ENCODE results near the gene SLC6A19. TPM values are rescaled to one million over a fixed set of nuclear protein-coding genes. Genes with fewer than 3 reads are reported as not detected.

Gene SLC6A19
- total RNA-seq, 6 experiments from 2014 or later: not detected

DNA sequence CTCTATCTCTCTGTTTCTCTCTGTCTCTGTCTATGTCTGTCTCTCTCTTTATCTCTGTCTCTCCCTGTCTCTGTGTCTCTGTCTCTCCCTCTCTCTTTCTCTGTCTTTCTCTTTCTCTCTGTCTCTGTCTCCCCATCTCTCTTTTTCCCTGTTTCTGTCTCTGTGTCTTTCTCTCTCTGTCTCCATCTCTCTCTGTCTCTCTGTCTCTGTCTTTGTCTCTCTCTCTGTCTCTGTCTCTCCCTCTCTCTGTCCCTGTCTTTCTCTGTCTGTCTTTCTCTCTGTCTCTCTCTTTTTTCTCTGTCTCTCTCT lies 2.1 kb upstream of the SLC6A19 start:
- Mint-ChIP-seq H3K4me1 (ENCODE audit: low read depth) (no peaks in the 10 kb centered on the region), H3K27me3 (ENCODE audit: insufficient read depth) (no peaks in the 10 kb centered on the region), H3K36me3 (ENCODE audit: low read depth) (no peaks in the 10 kb centered on the region), H3K27ac (no peak overlapping the region), H3K4me3 (no peak overlapping the region), H3K9me3 (no peaks in the 10 kb centered on the region)
- DNase-seq: no peak
- no peak for TF ChIP-seq CTCF (IDR thresholded peaks at IDR 0.05)

DNA sequence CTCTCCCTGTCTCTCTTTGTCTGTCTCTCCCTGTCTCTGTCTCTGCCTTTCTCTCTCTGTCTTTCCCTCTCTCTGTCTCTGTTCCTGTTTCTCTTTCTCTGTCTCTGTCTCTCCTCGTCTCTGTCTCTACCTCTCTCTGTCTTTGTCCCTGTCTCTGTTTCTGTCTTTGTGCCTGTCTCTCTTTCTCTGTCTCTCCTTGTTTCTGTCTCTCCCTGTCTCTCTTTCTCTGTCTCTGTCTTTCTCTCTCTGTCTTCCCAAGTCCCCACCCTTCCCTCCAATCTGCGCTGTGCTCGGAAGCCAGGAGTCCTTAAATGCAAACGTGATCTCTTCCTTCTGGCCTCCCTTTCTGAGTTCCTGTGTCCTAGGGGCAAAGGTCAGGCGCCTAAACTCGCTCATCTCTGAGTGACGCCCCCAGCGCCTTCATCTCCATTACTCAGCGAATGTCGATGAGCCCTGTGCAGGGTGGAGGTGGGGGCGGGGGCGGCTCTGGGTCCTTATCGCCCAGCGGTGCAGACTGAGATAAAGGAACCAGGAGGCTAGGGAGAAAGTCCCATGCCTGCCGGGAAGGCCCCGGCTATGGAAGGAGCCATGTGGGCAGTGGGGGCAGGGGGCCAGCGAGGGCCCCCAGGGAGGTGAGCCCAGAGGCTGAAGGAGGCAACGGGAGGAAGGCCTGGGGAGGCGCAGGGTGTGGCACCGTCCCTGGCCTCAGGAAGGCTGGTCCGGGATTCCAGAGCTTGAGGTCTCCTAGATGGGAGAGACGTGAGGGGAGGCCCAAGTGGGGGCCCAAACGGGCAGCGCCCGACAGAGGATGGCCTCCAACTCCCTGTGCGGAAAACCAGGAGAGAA lies 1.5 kb upstream of the SLC6A19 start:
- no peak for DNase-seq
- H3K9me3 Mint-ChIP-seq: no peaks in the 10 kb centered on the region
- peaks cover 2% of the 10 kb centered on the region for H3K27me3 Mint-ChIP-seq (ENCODE audit: insufficient read depth)
- H3K4me1 Mint-ChIP-seq (ENCODE audit: low read depth): no peaks in the 10 kb centered on the region
- H3K27ac Mint-ChIP-seq: no peak overlapping the region
- no peaks in the 10 kb centered on the region for H3K36me3 Mint-ChIP-seq (ENCODE audit: low read depth)
- H3K4me3 Mint-ChIP-seq: no peak overlapping the region
- no peak for TF ChIP-seq CTCF (IDR thresholded peaks at IDR 0.05)

GRCh38 chr5:1200495-1201326 lies 684 bp upstream of the SLC6A19 start:
- TF ChIP-seq CTCF (IDR thresholded peaks at IDR 0.05): no peak
- H3K36me3 Mint-ChIP-seq (ENCODE audit: low read depth): no peaks in the 10 kb centered on the region
- H3K27me3 Mint-ChIP-seq (ENCODE audit: insufficient read depth): peaks cover 7% of the 10 kb centered on the region
- H3K27ac Mint-ChIP-seq: no peak overlapping the region
- H3K4me3 Mint-ChIP-seq: no peak overlapping the region
- no peaks in the 10 kb centered on the region for H3K9me3 Mint-ChIP-seq
- DNase-seq: no peak
- no peaks in the 10 kb centered on the region for H3K4me1 Mint-ChIP-seq (ENCODE audit: low read depth)

GRCh38 chr5:1202026-1202797 lies 817 bp downstream of the SLC6A19 start:
- H3K4me1 Mint-ChIP-seq (ENCODE audit: low read depth): no peaks in the 10 kb centered on the region

More at GRCh38 chr5:1202026-1202797, 817 bp downstream of the SLC6A19 start:
- H3K27ac Mint-ChIP-seq: no peak overlapping the region
- H3K36me3 Mint-ChIP-seq (ENCODE audit: low read depth): no peaks in the 10 kb centered on the region
- peaks cover 11% of the 10 kb centered on the region for H3K27me3 Mint-ChIP-seq (ENCODE audit: insufficient read depth)
- no peak for TF ChIP-seq CTCF (IDR thresholded peaks at IDR 0.05)
- H3K4me3 Mint-ChIP-seq: no peak overlapping the region
- no peak for DNase-seq
- H3K9me3 Mint-ChIP-seq: no peaks in the 10 kb centered on the region
